ENCODE data around the gene TNS3.

Gene TNS3

GRCh38 chr7:47539398-47540052 lies 42.4 kb downstream of the TNS3 start:
- FAIRE-seq = no peak

GRCh38 chr7:47538846-47539311 lies 43.0 kb downstream of the TNS3 start:
- FAIRE-seq = no peak

GRCh38 chr7:47537716-47538675 lies 43.9 kb downstream of the TNS3 start:
- no peak for FAIRE-seq

GRCh38 chr7:47536661-47537611 lies 45.0 kb downstream of the TNS3 start:
- FAIRE-seq = no peak

GRCh38 chr7:47535704-47536628 lies 45.9 kb downstream of the TNS3 start:
- FAIRE-seq = no peak

GRCh38 chr7:47535035-47535703 lies 46.7 kb downstream of the TNS3 start:
- no peak for FAIRE-seq

- FAIRE-seq = no peak
Observed at GRCh38 chr7:47534322-47535034, 47.4 kb downstream of the TNS3 start.

GRCh38 chr7:47531584-47532492 lies 50.1 kb downstream of the TNS3 start:
- no peak for FAIRE-seq

- FAIRE-seq = no peak
Observed at GRCh38 chr7:47529826-47530555, 51.9 kb downstream of the TNS3 start.

GRCh38 chr7:47529405-47529804 lies 52.5 kb downstream of the TNS3 start:
- FAIRE-seq = no peak

GRCh38 chr7:47528471-47528870 lies 53.4 kb downstream of the TNS3 start:
- FAIRE-seq = no peak

- FAIRE-seq = no peak
Observed at GRCh38 chr7:47526466-47526865, 55.4 kb downstream of the TNS3 start.

- no peak for FAIRE-seq
Observed at GRCh38 chr7:47525066-47525623, 56.8 kb downstream of the TNS3 start.

GRCh38 chr7:47523401-47523800 lies 58.5 kb downstream of the TNS3 start:
- FAIRE-seq = no peak

- no peak for FAIRE-seq
Observed at GRCh38 chr7:47521816-47522561, 59.9 kb downstream of the TNS3 start.

GRCh38 chr7:47521011-47521795 lies 60.7 kb downstream of the TNS3 start:
- no peak for FAIRE-seq

GRCh38 chr7:47520406-47520805 lies 61.5 kb downstream of the TNS3 start:
- FAIRE-seq = no peak

Measured in A204.1 (cell line).